ENCODE data around the gene LRWD1.
"Not testable (repeated sequence)": the region's sequence is repeated elsewhere in the genome, so short reads cannot be mapped to it uniquely, and the experiment has no call there.

The LRWD1 gene

GRCh38 chr7:102469351-102469971 is 4.7 kb downstream of the LRWD1 start:
- DNase-seq = no peak

- no peak for DNase-seq
Measured at GRCh38 chr7:102469972-102470825, 5.4 kb downstream of the LRWD1 start.

GRCh38 chr7:102471791-102472125 is 7.0 kb downstream of the LRWD1 start:
- no peak for DNase-seq

GRCh38 chr7:102472126-102473041 is 7.6 kb downstream of the LRWD1 start:
- DNase-seq = no peak

- peak in 1 of 2 experiments; percentile 1 for DNase-seq
Measured at GRCh38 chr7:102473271-102473991, 8.6 kb downstream of the LRWD1 start.

- not testable (repeated sequence) for DNase-seq
Measured at GRCh38 chr7:102474116-102474515, 9.3 kb downstream of the LRWD1 start.

GRCh38 chr7:102474736-102475435 is 10.1 kb downstream of the LRWD1 start:
- DNase-seq = not testable (repeated sequence)

- DNase-seq = peak; percentile 87 to 89
Measured at GRCh38 chr7:102478314-102479208, 13.8 kb downstream of the LRWD1 start, which contains the start of gene POLR2J. POLR2J (minus strand) TSS chr7:102478922; CDS start chr7:102478860, 62 bp downstream.

GRCh38 chr7:102479209-102479584 is 14.4 kb downstream of the LRWD1 start:
- not testable (repeated sequence) for DNase-seq

GRCh38 chr7:102479982-102480637 is 15.3 kb downstream of the LRWD1 start:
- peak; percentile 51 to 59 for DNase-seq

- DNase-seq = not testable (repeated sequence)
Measured at GRCh38 chr7:102481962-102482361, 17.2 kb downstream of the LRWD1 start.

- DNase-seq = not testable (repeated sequence)
Measured at GRCh38 chr7:102484317-102484716, 19.5 kb downstream of the LRWD1 start.

- DNase-seq = peak; percentile 83 to 86
Measured at GRCh38 chr7:102490529-102491075, 25.8 kb downstream of the LRWD1 start.

- not testable (repeated sequence) for DNase-seq
Measured at GRCh38 chr7:102493220-102493935, 28.6 kb downstream of the LRWD1 start.

- peak in 1 of 2 experiments; percentile 32 for DNase-seq
Measured at GRCh38 chr7:102494026-102494425, 29.2 kb downstream of the LRWD1 start.

GRCh38 chr7:102494473-102495149 is 29.8 kb downstream of the LRWD1 start:
- not testable (repeated sequence) for DNase-seq

GRCh38 chr7:102496861-102497260 is 32.1 kb downstream of the LRWD1 start:
- DNase-seq = not testable (repeated sequence)

- not testable (repeated sequence) for DNase-seq
Measured at GRCh38 chr7:102497308-102497707, 32.5 kb downstream of the LRWD1 start.
